Activated T-helper 2 cell treated with anti-CD3 and anti-CD28 coated beads, Interferon-gamma antibody, Interleukin-2, Interleukin-4, amounts not matched to agents 10 μg/mL and 5 μg/mL and 100 μg/mL, durations not matched to agents 14 hours and 24 hours and 36 hours (primary cell): ENCODE measurements around the gene CHD9. TPM values are rescaled to one million over a fixed set of nuclear protein-coding genes. Genes with fewer than 3 reads are reported as not detected.

Source experiments
- DNase-seq: peaks from one replicate; pipeline ENCODE4 v3.0.0; 2021; ENCODE audit warnings: low spot score
- H3K27ac Mint-ChIP-seq: one replicate; pipeline ENCODE4 v1.8.0; 2021; ENCODE audit warnings: mixed read lengths
- H3K27me3 Mint-ChIP-seq: one replicate; pipeline ENCODE4 v1.8.0; 2021; ENCODE audit warnings: low read depth, mixed read lengths
- H3K36me3 Mint-ChIP-seq: one replicate; pipeline ENCODE4 v1.8.0; 2021; ENCODE audit warnings: low read depth, mixed read lengths
- H3K4me1 Mint-ChIP-seq: one replicate; pipeline ENCODE4 v1.8.0; 2021; ENCODE audit warnings: low read depth, mixed read lengths
- H3K4me3 Mint-ChIP-seq: one replicate; pipeline ENCODE4 v1.8.0; 2021; ENCODE audit warnings: low read depth, mild to moderate bottlenecking, moderate library complexity, mixed read lengths
- H3K9me3 Mint-ChIP-seq: one replicate; pipeline ENCODE4 v1.8.0; 2021; ENCODE audit warnings: mixed read lengths
- intact Hi-C: fragments of 100-400 bp; cut with micrococcal nuclease; formaldehyde crosslinking; loops from one replicate; pipeline ENCODE4 v1.15.1; 2023
- total RNA-seq: library from RNA; stranded (reverse); gene quantifications from 2 replicates; pipeline ENCODE4 v1.2.3, GENCODE V29; 2022

The CHD9 gene
- total RNA-seq, 1 donor from 2014 or later, result 27.1 TPM

- peaks cover 3% of the 10 kb centered on the region for H3K4me1 Mint-ChIP-seq
- no peaks in the 10 kb centered on the region for H3K27me3 Mint-ChIP-seq
- intact Hi-C loops, result no loop called here
- H3K36me3 Mint-ChIP-seq, result peaks cover 4% of the 10 kb centered on the region
- H3K27ac Mint-ChIP-seq, result no peak overlapping the region
- H3K4me3 Mint-ChIP-seq, result no peak overlapping the region
- H3K9me3 Mint-ChIP-seq, result peaks cover 4% of the 10 kb centered on the region
- no peak for DNase-seq
These were observed 69.0 kb downstream of the CHD9 start for GRCh38 chr16:53123747-53124146.

GRCh38 chr16:53126390-53126789 lies 71.6 kb downstream of the CHD9 start:
- Mint-ChIP-seq H3K4me3 (no peak overlapping the region), H3K27me3 (no peaks in the 10 kb centered on the region), H3K9me3 (peaks cover 4% of the 10 kb centered on the region), H3K4me1 (peaks cover 15% of the 10 kb centered on the region), H3K36me3 (peaks cover 4% of the 10 kb centered on the region), H3K27ac (no peak overlapping the region)
- intact Hi-C loops, result no loop called here
- no peak for DNase-seq

- H3K4me3 Mint-ChIP-seq, result peak overlapping the region; percentile 78
- no peaks in the 10 kb centered on the region for H3K9me3 Mint-ChIP-seq
- intact Hi-C loops, result loop anchor here (1.0 to 5.0 kb wide), 6 partner anchors 30 to 1798 kb away; partner anchors contain the start of genes AKTIP and RBL2
- no peak for DNase-seq
- peaks cover 17% of the 10 kb centered on the region for H3K4me1 Mint-ChIP-seq
- H3K27ac Mint-ChIP-seq, result peak overlapping the region; percentile 54
- H3K27me3 Mint-ChIP-seq, result no peaks in the 10 kb centered on the region
- peaks cover 3% of the 10 kb centered on the region for H3K36me3 Mint-ChIP-seq
These were observed 74.7 kb downstream of the CHD9 start for GRCh38 chr16:53129281-53130158.

- peak; percentile 91 for DNase-seq
- H3K27me3 Mint-ChIP-seq, result no peaks in the 10 kb centered on the region
- intact Hi-C loops, result loop anchor here (1.0 to 5.0 kb wide), 6 partner anchors 31 to 1797 kb away; partner anchors contain the start of genes AKTIP and RBL2
- peak overlapping the region; percentile 78 for H3K4me3 Mint-ChIP-seq
- H3K9me3 Mint-ChIP-seq, result no peaks in the 10 kb centered on the region
- H3K36me3 Mint-ChIP-seq, result peaks cover 3% of the 10 kb centered on the region
- peaks cover 23% of the 10 kb centered on the region for H3K4me1 Mint-ChIP-seq
- peak overlapping the region; percentile 67 for H3K27ac Mint-ChIP-seq
These were observed 75.6 kb downstream of the CHD9 start for GRCh38 chr16:53130159-53131049.

GRCh38 chr16:53131050-53131362 lies 76.2 kb downstream of the CHD9 start:
- intact Hi-C loops, result loop anchor here (2.0 to 5.0 kb wide), 2 partner anchors 304 to 1796 kb away; partner anchors contain the start of gene RBL2
- H3K27ac Mint-ChIP-seq, result no peak overlapping the region
- no peaks in the 10 kb centered on the region for H3K27me3 Mint-ChIP-seq
- H3K9me3 Mint-ChIP-seq, result no peaks in the 10 kb centered on the region
- H3K4me3 Mint-ChIP-seq, result no peak overlapping the region
- H3K4me1 Mint-ChIP-seq, result peaks cover 24% of the 10 kb centered on the region
- H3K36me3 Mint-ChIP-seq, result peaks cover 3% of the 10 kb centered on the region
- peak; percentile 15 for DNase-seq

DNA sequence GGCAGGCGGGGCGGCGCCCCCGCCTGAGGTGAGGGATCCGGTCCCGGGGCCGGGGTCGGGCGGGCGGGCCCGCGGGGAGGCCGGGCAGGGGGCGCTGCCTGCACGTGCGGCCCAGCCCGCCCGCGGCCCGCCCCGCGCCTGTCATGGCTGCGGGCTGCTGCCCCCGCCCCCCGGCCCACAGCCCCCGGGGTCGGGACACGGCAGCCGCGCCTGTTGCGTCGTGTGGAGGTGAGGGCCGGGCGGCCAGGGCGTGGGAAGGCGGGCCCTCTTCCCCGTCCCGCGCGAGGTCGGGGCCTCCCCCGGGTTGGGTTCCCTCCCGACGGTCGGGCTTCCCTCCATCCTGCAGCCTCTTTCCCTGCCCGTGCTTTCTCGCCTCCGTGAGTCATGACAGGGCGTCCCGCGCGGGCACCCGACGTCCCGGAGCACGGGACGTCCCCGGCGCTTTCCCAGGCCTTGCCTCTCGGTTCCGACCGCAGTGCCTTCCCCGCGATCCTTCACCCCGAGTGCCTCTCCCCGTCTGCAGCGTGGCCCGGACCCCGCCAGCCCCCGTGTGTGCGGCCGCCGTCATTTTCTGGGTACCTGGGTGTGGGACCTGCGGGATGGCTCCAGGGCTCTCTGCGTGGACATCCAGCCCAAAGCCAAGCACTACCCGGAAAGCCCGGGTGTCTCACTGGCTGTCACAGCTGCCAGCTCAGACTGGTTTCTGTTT lies 76.7 kb downstream of the CHD9 start:
- peak; percentile 43 for DNase-seq
- peak overlapping the region; percentile 87 for H3K4me3 Mint-ChIP-seq
- H3K27me3 Mint-ChIP-seq, result no peaks in the 10 kb centered on the region
- peaks cover 23% of the 10 kb centered on the region for H3K4me1 Mint-ChIP-seq
- peak overlapping the region; percentile 88 for H3K27ac Mint-ChIP-seq
- H3K36me3 Mint-ChIP-seq, result peaks cover 3% of the 10 kb centered on the region
- intact Hi-C loops, result loop anchor here (2.0 to 5.0 kb wide), 2 partner anchors 303 to 1796 kb away; partner anchors contain the start of gene RBL2
- H3K9me3 Mint-ChIP-seq, result no peaks in the 10 kb centered on the region

DNA sequence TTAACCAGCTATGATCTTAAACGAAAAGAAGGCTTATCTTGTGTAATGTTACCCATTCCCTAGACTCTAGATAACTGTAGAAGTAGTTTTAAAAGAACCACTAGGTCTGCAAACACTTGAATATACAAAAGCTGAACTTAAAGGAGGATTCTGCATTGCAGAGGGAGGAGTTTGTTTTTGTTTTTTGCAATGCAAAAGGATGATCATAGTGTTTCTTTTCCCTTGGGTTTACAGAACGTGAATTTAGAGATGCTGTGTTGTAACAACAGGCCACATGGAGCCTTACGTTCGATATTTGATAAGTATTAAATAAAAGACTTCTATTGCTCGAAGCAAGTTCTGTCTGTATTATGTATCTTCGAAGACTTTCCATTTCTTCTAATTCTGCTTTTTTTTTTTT lies 77.6 kb downstream of the CHD9 start:
- peaks cover 3% of the 10 kb centered on the region for H3K36me3 Mint-ChIP-seq
- no peak overlapping the region for H3K27ac Mint-ChIP-seq
- H3K4me1 Mint-ChIP-seq, result peaks cover 22% of the 10 kb centered on the region
- DNase-seq, result no peak
- H3K9me3 Mint-ChIP-seq, result no peaks in the 10 kb centered on the region
- intact Hi-C loops, result loop anchor here (5.0 kb wide), 1 partner anchor 1795 kb away; no protein-coding TSS in a partner anchor
- H3K4me3 Mint-ChIP-seq, result peak overlapping the region; percentile 20
- no peaks in the 10 kb centered on the region for H3K27me3 Mint-ChIP-seq

DNA sequence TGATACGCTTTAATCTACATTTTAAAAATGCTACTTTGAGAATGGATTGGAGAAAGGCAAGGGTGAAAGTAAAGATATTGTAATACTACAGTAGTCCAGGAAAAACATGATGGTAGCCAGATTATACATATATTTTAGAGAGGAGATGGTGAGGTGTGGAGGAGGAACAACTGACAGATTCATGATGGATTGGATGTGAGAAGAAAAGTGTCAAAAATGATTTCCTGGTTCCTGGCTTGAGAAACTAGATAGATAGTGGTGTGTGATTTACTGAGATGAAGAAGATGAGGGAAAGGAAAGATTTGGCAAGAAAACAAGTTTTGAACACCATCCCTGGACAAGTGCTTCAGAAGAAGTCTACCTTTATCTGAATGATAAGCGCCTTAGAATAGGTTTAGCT lies 80.5 kb downstream of the CHD9 start:
- no peak for DNase-seq
- no peaks in the 10 kb centered on the region for H3K9me3 Mint-ChIP-seq
- intact Hi-C loops, result no loop called here
- H3K27ac Mint-ChIP-seq, result no peak overlapping the region
- H3K4me1 Mint-ChIP-seq, result peaks cover 9% of the 10 kb centered on the region
- H3K36me3 Mint-ChIP-seq, result peaks cover 3% of the 10 kb centered on the region
- H3K4me3 Mint-ChIP-seq, result no peak overlapping the region
- no peaks in the 10 kb centered on the region for H3K27me3 Mint-ChIP-seq

DNA sequence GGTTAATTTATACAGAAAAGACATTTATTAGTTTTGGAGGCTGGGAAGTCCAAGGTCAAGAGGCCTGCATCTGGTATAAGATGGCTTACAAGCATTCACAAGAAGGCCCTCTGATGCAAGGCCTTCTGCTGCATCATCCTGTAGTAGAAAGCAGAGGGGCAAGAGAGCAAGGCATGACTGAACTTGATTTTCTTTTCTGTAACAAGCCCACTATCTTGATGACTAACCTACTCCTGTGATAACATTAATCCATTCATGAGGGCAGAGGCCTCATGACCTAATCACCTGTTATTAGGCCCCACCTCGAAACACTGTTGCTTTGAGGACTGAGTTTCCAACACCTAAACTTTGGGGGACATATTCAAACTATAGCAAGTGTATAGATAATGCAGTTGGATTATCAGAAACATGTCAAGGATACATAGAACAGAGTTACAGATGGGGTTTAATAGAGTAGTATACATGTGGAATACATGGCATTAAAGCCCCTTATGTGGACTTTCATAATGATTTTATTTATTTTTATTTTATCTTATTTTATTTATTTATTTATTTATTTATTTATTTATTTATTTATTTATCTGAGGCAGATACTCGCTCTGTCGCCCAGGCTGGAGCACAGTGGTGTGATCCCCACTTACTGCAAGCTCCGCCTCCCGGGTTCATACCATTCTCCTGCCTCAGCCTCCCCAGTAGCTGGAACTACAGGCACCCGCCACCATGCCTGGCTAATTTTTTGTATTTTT lies 88.2 kb downstream of the CHD9 start:
- DNase-seq, result no peak
- peaks cover 3% of the 10 kb centered on the region for H3K4me1 Mint-ChIP-seq
- H3K27ac Mint-ChIP-seq, result no peak overlapping the region
- intact Hi-C loops, result no loop called here
- no peak overlapping the region for H3K4me3 Mint-ChIP-seq
- no peaks in the 10 kb centered on the region for H3K9me3 Mint-ChIP-seq
- H3K36me3 Mint-ChIP-seq, result peaks cover 6% of the 10 kb centered on the region
- H3K27me3 Mint-ChIP-seq, result no peaks in the 10 kb centered on the region

DNA sequence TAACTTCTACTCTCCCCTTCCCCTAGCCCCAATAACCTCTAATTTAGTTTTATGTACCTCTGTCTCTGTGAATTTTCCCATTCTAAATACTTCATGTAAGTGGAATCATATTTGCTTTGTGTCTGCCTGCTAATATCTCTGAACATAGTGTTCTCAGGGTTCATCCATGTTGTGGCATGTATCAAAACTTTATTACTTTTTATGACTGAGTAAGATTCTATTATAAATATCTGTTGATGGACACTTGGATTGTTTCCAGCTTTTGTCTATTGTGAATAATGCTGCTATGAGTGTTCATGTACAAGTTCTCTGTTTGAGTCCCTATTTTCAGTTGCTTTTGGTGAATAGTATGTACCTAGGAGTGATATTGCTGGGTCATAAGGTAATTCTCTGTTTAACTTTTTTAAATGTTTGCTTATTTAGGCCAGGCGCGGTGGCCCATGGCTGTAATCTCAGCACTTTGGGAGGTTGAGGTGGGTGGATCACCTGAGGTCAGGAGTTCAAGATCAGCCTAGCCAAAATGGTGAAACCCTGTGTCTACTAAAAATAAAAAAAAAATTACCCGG lies 92.8 kb downstream of the CHD9 start:
- intact Hi-C loops, result no loop called here
- no peak overlapping the region for H3K27ac Mint-ChIP-seq
- no peak overlapping the region for H3K4me3 Mint-ChIP-seq
- H3K4me1 Mint-ChIP-seq, result peaks cover 1% of the 10 kb centered on the region
- DNase-seq, result no peak
- H3K9me3 Mint-ChIP-seq, result peaks cover 7% of the 10 kb centered on the region
- peaks cover 16% of the 10 kb centered on the region for H3K36me3 Mint-ChIP-seq
- no peaks in the 10 kb centered on the region for H3K27me3 Mint-ChIP-seq

- no peak for DNase-seq
- Mint-ChIP-seq H3K27ac (no peak overlapping the region), H3K4me1 (peaks cover 1% of the 10 kb centered on the region), H3K36me3 (peaks cover 19% of the 10 kb centered on the region), H3K4me3 (no peak overlapping the region), H3K9me3 (peaks cover 7% of the 10 kb centered on the region), H3K27me3 (no peaks in the 10 kb centered on the region)
- intact Hi-C loops, result no loop called here
These were observed 96.0 kb downstream of the CHD9 start for GRCh38 chr16:53150769-53151168.
